ENCODE results near the gene PTPRT.

PTPRT gene

DNA sequence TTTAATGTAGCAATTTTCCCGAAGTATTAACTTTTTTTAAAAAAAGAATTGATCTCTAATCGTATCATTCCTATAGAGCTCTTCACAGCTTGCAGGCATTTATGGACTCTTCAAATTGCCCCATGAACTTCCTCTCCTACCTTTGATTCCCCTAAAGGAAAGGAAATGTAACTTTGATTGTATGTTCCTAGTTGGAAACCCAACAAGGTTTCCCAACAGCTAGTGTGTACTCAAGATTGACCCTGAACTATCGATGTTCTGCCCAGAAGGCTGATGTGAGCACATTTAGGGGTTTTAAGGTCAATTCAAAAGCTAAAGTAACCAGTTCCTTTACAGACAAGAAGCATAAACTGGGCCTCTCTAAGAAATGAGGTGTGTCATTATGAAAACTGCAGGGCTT lies 491.7 kb downstream of the PTPRT start:
- Histone ChIP-seq H3K27ac (ENCODE audit: low read depth, low read length) (no peak overlapping the region), H3K9ac (ENCODE audit: low read length) (no peak overlapping the region), H3K36me3 (ENCODE audit: control insufficient read depth, insufficient read depth, low read length) (no peaks in the 10 kb centered on the region), H3K4me1 (ENCODE audit: control insufficient read depth, insufficient read depth, low read length) (peaks cover 9% of the 10 kb centered on the region), H3K27me3 (ENCODE audit: control insufficient read depth, insufficient read depth, low read length) (no peaks in the 10 kb centered on the region), H3K4me3 (ENCODE audit: low read length) (no peak overlapping the region)

DNA sequence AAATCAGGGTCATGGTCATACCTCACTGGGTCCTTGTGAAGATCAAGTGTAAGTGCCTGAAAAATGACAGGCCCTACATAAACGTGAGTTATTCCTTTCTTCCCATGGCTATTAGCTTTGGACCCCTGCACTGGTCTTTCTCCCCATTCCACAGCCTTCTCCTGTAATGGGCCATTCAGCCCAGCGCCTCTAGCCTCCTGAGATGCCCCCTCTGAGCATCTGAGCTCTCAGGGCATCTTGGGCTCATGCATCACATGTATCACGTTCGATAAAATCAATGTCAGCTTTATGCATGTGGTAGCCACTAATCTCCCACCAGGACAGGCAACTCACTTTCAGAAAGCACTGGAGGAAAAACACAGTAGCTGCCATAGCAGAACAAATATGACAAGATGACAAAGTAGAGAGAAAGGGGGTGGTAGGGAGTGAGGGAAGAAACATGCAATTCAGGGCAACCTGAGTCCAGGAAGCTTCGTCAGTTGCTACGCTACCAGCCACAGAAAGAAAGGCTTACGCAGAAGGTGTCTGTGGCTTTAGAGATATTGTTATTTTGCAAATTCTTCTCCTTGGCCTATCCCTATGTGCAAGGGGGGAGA lies 498.8 kb downstream of the PTPRT start:
- no peaks in the 10 kb centered on the region for H3K27me3 ChIP-seq (ENCODE audit: control insufficient read depth, insufficient read depth, low read length)
- H3K9ac ChIP-seq (ENCODE audit: low read length) = no peak overlapping the region
- H3K4me1 ChIP-seq (ENCODE audit: control insufficient read depth, insufficient read depth, low read length) = no peaks in the 10 kb centered on the region

DNA sequence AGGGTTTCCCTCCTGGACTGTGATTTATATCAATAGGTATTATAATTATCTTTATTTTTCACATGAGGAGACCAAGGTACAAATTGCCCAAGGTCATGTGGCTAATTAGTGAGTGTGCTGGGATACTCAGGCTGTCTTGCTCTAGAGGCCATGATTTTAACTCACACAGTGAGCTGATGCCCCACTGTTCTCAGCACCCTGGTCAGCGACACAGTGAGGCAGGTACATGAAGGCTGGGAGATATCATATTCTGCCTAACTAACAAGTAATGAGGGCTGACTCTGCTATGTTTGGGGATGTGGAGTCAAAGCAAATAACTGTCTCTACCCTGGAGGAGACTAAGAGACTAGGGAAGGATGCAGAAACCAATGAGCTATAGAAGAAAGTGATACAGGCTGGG lies 501.1 kb downstream of the PTPRT start:
- H3K4me3 ChIP-seq (ENCODE audit: low read length) = no peak overlapping the region
- no peaks in the 10 kb centered on the region for H3K36me3 ChIP-seq (ENCODE audit: control insufficient read depth, insufficient read depth, low read length)
- H3K27ac ChIP-seq (ENCODE audit: low read depth, low read length) = no peak overlapping the region

More for the DNA sequence above, 498.8 kb downstream of the PTPRT start:
- Histone ChIP-seq H3K36me3 (ENCODE audit: control insufficient read depth, insufficient read depth, low read length) (no peaks in the 10 kb centered on the region), H3K4me3 (ENCODE audit: low read length) (no peak overlapping the region), H3K27ac (ENCODE audit: low read depth, low read length) (no peak overlapping the region)

DNA sequence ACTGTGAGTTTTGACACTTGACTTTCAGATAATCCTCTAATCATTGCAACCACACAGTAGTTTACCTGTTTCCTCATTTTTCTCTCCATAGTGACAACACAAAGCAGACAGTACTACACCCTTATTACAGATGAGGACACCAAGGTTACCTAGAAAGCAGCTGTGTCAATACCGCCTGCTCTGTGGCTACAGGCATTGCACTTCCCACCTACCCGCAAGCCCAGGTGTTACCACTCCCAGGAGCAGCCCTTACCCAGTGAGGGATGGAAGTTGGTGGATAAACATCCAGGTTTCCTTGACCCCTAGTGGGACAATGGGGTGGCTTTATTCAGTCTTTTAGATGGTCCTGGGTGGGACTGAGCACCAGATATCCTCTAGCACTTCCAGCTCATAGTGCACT lies 503.6 kb downstream of the PTPRT start:
- Histone ChIP-seq H3K4me3 (ENCODE audit: low read length) (no peak overlapping the region), H3K27me3 (ENCODE audit: control insufficient read depth, insufficient read depth, low read length) (no peaks in the 10 kb centered on the region), H3K36me3 (ENCODE audit: control insufficient read depth, insufficient read depth, low read length) (no peaks in the 10 kb centered on the region), H3K4me1 (ENCODE audit: control insufficient read depth, insufficient read depth, low read length) (no peaks in the 10 kb centered on the region), H3K9ac (ENCODE audit: low read length) (no peak overlapping the region), H3K27ac (ENCODE audit: low read depth, low read length) (no peak overlapping the region)

More for the DNA sequence above, 501.1 kb downstream of the PTPRT start:
- no peaks in the 10 kb centered on the region for H3K27me3 ChIP-seq (ENCODE audit: control insufficient read depth, insufficient read depth, low read length)
- H3K9ac ChIP-seq (ENCODE audit: low read length) = no peak overlapping the region
- H3K4me1 ChIP-seq (ENCODE audit: control insufficient read depth, insufficient read depth, low read length) = no peaks in the 10 kb centered on the region

DNA sequence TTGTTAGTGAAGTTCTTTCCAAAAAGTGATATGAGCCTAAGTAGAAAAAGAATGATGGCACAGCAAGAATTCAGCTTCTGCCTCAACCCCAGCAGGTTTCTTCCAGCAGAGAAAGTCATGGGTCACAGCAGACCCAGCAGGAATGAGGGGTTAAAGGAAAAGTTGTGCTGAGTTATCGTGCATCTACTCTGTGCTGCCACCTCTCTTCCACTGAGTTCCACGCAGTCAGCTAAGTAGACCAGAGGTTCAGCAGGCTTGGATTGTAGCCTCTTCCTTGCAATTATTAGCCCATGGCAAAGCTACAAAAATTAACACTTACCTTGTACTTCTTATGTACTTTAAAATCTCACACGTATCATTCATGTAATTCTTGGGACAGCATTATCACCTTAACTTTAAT lies 510.8 kb downstream of the PTPRT start:
- no peak overlapping the region for H3K4me3 ChIP-seq (ENCODE audit: low read length)
- no peaks in the 10 kb centered on the region for H3K4me1 ChIP-seq (ENCODE audit: control insufficient read depth, insufficient read depth, low read length)
- no peak overlapping the region for H3K9ac ChIP-seq (ENCODE audit: low read length)
- H3K27me3 ChIP-seq (ENCODE audit: control insufficient read depth, insufficient read depth, low read length) = no peaks in the 10 kb centered on the region
- H3K36me3 ChIP-seq (ENCODE audit: control insufficient read depth, insufficient read depth, low read length) = no peaks in the 10 kb centered on the region
- H3K27ac ChIP-seq (ENCODE audit: low read depth, low read length) = no peak overlapping the region

DNA sequence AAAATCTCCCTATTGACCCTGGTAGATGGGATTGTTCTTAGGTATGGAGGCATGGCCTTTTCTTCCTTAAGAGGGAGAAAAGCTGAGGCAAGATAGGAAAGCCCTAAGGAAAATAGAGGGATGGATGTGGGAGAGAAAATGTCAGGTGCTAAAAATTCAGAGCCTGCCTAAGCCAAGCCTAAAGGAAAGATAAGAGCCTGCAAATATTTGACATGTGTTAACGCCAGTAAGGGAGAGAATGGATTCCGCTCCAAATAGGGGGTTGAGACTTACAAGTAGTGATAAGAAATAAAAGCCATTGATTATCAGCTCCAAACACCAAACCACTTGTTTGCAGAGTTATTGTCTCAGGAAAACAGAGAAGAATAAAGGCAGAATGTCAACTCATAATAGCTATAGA lies 533.6 kb downstream of the PTPRT start:
- H3K27me3 ChIP-seq (ENCODE audit: control insufficient read depth, insufficient read depth, low read length) = no peaks in the 10 kb centered on the region
- no peak overlapping the region for H3K4me3 ChIP-seq (ENCODE audit: low read length)
- no peaks in the 10 kb centered on the region for H3K4me1 ChIP-seq (ENCODE audit: control insufficient read depth, insufficient read depth, low read length)
- H3K36me3 ChIP-seq (ENCODE audit: control insufficient read depth, insufficient read depth, low read length) = no peaks in the 10 kb centered on the region
- no peak overlapping the region for H3K9ac ChIP-seq (ENCODE audit: low read length)
- no peak overlapping the region for H3K27ac ChIP-seq (ENCODE audit: low read depth, low read length)

DNA sequence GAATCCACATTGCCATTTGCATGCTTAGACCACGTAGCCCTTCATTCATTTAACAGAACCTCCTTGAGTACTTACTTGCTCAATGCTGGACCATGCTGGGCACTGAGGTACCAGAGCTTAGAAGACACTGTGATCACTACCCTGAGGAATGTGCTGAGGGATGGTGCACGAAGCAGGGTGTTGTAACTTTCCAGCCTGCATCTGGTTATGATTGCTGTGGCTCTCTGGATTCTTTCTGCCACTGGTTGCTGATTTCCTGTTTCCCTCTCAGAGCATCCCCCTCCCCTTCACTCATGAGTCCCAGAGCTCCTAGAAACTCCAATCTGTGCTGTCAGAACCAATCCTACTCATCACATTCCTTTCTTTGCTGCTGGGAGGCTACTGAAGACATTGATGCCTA lies 537.4 kb downstream of the PTPRT start:
- H3K9ac ChIP-seq (ENCODE audit: low read length) = no peak overlapping the region
- H3K27ac ChIP-seq (ENCODE audit: low read depth, low read length) = no peak overlapping the region
- H3K4me1 ChIP-seq (ENCODE audit: control insufficient read depth, insufficient read depth, low read length) = no peaks in the 10 kb centered on the region
- no peaks in the 10 kb centered on the region for H3K27me3 ChIP-seq (ENCODE audit: control insufficient read depth, insufficient read depth, low read length)
- no peaks in the 10 kb centered on the region for H3K36me3 ChIP-seq (ENCODE audit: control insufficient read depth, insufficient read depth, low read length)
- H3K4me3 ChIP-seq (ENCODE audit: low read length) = no peak overlapping the region

DNA sequence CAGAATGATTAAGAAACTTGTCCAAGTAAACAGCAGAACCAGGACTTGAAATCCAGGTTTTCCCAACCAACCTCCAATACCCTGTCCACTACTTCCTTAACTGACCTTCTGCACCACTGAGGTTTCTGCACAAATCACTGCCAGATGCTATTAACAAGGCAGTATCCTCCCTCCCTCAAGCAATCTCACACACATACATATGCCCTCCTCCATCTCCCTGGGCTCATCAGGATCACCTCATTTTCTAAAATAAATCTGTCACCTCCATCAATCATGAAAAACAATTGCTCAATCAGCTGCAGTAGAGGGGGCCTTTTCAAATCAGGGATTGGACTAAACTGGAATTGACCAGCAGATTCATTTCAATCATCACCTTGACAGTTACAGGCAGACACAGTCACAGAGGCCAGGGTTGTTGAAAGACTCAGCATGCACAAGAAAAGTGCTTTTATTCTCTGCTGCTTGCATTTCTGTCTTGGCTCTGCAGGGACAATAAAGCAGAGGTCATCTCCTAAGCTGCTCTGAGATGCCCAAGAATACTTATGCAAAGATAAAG lies 539.4 kb downstream of the PTPRT start:
- H3K27me3 ChIP-seq (ENCODE audit: control insufficient read depth, insufficient read depth, low read length) = no peaks in the 10 kb centered on the region
- H3K27ac ChIP-seq (ENCODE audit: low read depth, low read length) = no peak overlapping the region
- H3K36me3 ChIP-seq (ENCODE audit: control insufficient read depth, insufficient read depth, low read length) = no peaks in the 10 kb centered on the region
- no peak overlapping the region for H3K4me3 ChIP-seq (ENCODE audit: low read length)
- H3K9ac ChIP-seq (ENCODE audit: low read length) = no peak overlapping the region
- H3K4me1 ChIP-seq (ENCODE audit: control insufficient read depth, insufficient read depth, low read length) = no peaks in the 10 kb centered on the region

DNA sequence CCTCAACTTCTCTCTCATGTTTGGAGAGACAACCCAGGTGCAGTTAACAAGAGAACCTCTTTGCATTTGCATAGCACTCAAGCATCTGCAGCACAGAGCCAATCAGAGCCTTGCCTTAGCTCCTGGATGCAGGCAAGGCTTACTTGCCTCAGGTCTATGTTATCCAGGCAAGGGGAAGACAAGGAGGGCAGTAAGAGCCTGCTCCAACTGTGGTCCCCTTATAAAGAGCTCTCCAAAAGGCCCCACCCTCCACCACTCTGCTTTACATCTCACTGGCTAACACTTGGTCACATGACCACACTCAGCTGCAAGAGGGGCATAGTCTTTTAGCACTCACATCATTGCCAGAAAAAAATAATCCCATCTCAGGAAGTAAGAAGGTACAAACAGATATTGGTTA lies 540.0 kb downstream of the PTPRT start:
- Histone ChIP-seq H3K27ac (ENCODE audit: low read depth, low read length) (no peak overlapping the region), H3K4me1 (ENCODE audit: control insufficient read depth, insufficient read depth, low read length) (no peaks in the 10 kb centered on the region), H3K9ac (ENCODE audit: low read length) (no peak overlapping the region), H3K4me3 (ENCODE audit: low read length) (no peak overlapping the region), H3K36me3 (ENCODE audit: control insufficient read depth, insufficient read depth, low read length) (no peaks in the 10 kb centered on the region), H3K27me3 (ENCODE audit: control insufficient read depth, insufficient read depth, low read length) (no peaks in the 10 kb centered on the region)

DNA sequence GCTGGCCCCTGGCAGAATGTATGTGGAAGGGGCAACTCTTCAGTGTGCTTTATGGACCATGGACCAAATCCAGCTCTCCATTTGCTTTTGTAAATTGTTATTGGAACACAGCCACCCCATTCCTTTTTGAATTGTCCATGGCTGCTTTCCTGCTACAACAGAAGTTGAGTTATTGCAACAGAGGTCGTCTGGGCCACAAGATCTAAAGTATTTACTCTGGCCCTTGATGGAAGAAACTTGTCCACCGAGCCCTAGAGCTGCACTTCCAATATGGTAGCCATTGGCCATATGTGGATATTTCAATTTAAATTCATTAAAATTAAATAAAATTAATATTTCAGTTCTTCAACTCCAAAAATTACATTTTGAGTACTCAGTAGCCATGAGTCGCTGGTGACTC lies 543.5 kb downstream of the PTPRT start:
- H3K4me1 ChIP-seq (ENCODE audit: control insufficient read depth, insufficient read depth, low read length) = no peaks in the 10 kb centered on the region
- no peak overlapping the region for H3K4me3 ChIP-seq (ENCODE audit: low read length)
- no peak overlapping the region for H3K9ac ChIP-seq (ENCODE audit: low read length)
- H3K27ac ChIP-seq (ENCODE audit: low read depth, low read length) = no peak overlapping the region
- no peaks in the 10 kb centered on the region for H3K27me3 ChIP-seq (ENCODE audit: control insufficient read depth, insufficient read depth, low read length)
- no peaks in the 10 kb centered on the region for H3K36me3 ChIP-seq (ENCODE audit: control insufficient read depth, insufficient read depth, low read length)

DNA sequence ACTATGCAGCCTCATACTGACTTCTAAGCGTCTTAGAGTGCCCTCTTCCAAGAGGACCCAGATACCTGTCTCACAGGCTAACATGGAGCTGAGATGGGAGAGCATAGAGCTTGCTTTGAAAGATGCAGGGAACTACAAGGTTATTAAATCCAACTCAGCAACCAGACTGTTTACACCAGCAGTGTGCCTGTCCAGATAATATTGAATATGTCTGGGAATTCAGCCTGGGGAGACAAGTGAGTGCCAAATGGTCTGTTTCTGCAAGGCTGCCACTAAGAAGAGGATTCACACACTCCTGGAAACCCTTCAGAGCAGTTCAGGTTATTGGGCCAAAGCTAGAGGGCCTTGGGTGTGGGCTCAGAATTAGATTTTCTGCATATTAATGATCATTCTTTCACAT lies 547.8 kb downstream of the PTPRT start:
- Histone ChIP-seq H3K4me1 (ENCODE audit: control insufficient read depth, insufficient read depth, low read length) (no peaks in the 10 kb centered on the region), H3K27me3 (ENCODE audit: control insufficient read depth, insufficient read depth, low read length) (no peaks in the 10 kb centered on the region), H3K9ac (ENCODE audit: low read length) (no peak overlapping the region), H3K4me3 (ENCODE audit: low read length) (no peak overlapping the region), H3K36me3 (ENCODE audit: control insufficient read depth, insufficient read depth, low read length) (no peaks in the 10 kb centered on the region), H3K27ac (ENCODE audit: low read depth, low read length) (no peak overlapping the region)

DNA sequence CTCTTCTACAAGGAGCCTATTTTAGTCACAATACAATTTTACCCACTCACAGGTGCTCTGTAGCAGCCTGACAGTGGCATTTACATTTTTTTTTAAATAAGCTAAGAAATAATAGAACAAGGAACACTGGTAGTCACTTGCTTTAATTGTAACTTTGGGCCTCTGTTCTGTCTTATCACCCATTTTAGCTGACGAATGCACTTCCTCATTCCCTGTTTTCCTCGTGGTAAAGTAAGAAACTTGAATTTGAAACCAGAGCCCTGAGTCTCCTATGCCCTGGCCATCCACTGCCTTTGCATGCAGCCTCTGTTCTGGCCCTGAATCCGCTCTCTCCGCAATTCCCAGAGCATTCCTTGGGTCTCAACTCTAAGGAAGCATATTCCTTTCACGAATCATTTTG lies 550.6 kb downstream of the PTPRT start:
- Histone ChIP-seq H3K27ac (ENCODE audit: low read depth, low read length) (no peak overlapping the region), H3K36me3 (ENCODE audit: control insufficient read depth, insufficient read depth, low read length) (no peaks in the 10 kb centered on the region), H3K9ac (ENCODE audit: low read length) (no peak overlapping the region), H3K4me3 (ENCODE audit: low read length) (no peak overlapping the region), H3K4me1 (ENCODE audit: control insufficient read depth, insufficient read depth, low read length) (no peaks in the 10 kb centered on the region), H3K27me3 (ENCODE audit: control insufficient read depth, insufficient read depth, low read length) (no peaks in the 10 kb centered on the region)

DNA sequence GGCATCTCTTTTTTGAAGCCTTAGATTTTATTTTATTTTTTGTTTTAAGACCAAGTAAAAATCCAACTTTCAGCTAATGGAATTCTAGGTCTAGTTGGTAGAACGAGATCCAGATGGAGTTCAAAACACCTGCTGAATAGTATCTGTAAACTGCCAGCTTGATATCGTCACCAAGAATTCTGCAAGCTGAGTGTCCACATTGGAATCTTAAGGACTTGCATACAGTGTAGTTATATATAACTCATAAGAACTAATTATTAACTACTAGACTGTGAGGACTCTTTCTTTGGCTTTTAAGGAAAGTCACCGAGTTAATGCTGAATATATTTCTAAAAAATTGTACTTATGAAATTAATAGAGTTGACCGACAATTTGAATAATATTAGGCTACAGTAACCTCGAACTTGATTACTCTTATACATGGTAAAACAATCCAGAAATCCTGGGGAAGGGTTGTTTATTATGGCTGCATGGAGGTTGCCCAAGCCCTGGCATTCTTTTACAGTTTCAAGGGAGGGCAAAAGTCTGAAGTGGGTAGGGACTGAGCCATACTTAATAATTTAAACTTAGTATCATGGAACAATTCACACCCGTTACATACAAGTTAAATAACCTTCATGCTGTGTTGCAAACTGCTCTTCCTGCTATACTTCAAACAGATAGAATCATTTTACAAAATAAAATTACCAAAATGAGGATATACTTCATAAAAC lies 553.9 kb downstream of the PTPRT start:
- Histone ChIP-seq H3K27ac (ENCODE audit: low read depth, low read length) (no peak overlapping the region), H3K4me3 (ENCODE audit: low read length) (no peak overlapping the region), H3K36me3 (ENCODE audit: control insufficient read depth, insufficient read depth, low read length) (no peaks in the 10 kb centered on the region), H3K27me3 (ENCODE audit: control insufficient read depth, insufficient read depth, low read length) (no peaks in the 10 kb centered on the region), H3K4me1 (ENCODE audit: control insufficient read depth, insufficient read depth, low read length) (no peaks in the 10 kb centered on the region), H3K9ac (ENCODE audit: low read length) (no peak overlapping the region)

Data from rectal smooth muscle tissue (tissue), 1 donor.